Adipose tissue (tissue), 3 donors: Measurements from ENCODE around the gene AGFG2. TPM values are rescaled to one million over a fixed set of nuclear protein-coding genes. Genes with fewer than 3 reads are reported as not detected.

Experiments used
- polyA plus RNA-seq, 3 donors: library from polyadenylated mRNA; stranded (reverse); fragments of 200-250 nt; gene quantifications; one replicate each; pipeline ENCODE4 v1.2.3, GENCODE V29; 2013
- donor health status: healthy with polysubstance abuse.
- donor health status: Bipolar disorder and iron deficiency.
- donor health status: healthy.

The AGFG2 gene
- polyA plus RNA-seq, 3 donors = 10.4 to 21.8 (median 16.6) TPM

Other genes starting within 250 kb of the AGFG2 start
- gene SPDYE3, start 231.5 kb upstream of the AGFG2 start, polyA plus RNA-seq = under 1 TPM in 2 of 3 donors, not detected in 1; 0.05 to 0.15 TPM
- gene PILRB, start 181.1 kb upstream of the AGFG2 start, polyA plus RNA-seq = 10 to 100 TPM; 41.1 to 59.0 (median 43.2) TPM
- gene PILRA, start 165.7 kb upstream of the AGFG2 start, polyA plus RNA-seq = 10 to 100 TPM in 2 of 3 donors, 1 to 10 TPM in 1; 2.0 to 18.1 (median 12.8) TPM
- gene ZCWPW1, start 110.5 kb upstream of the AGFG2 start, polyA plus RNA-seq = 1 to 10 TPM; 3.5 to 9.6 (median 5.5) TPM
- gene MEPCE, start 109.4 kb upstream of the AGFG2 start, polyA plus RNA-seq = 10 to 100 TPM; 12.9 to 33.4 (median 20.5) TPM
- 10 to 100 TPM; 14.2 to 24.4 (median 21.1) TPM for gene PPP1R35, start 102.7 kb upstream of the AGFG2 start, polyA plus RNA-seq
- under 1 TPM in 2 of 3 donors, not detected in 1; 0.13 to 0.28 TPM for gene SPACDR, start 74.9 kb upstream of the AGFG2 start, polyA plus RNA-seq
- gene TSC22D4, start 60.0 kb upstream of the AGFG2 start, polyA plus RNA-seq = 10 to 100 TPM; 20.6 to 49.0 (median 27.0) TPM
- 1 to 10 TPM in 1 of 3 donors, under 1 TPM in 2; 0.68 to 1.8 (median 0.83) TPM for gene NYAP1, start 55.3 kb upstream of the AGFG2 start, polyA plus RNA-seq
- 1 to 10 TPM; 2.5 to 4.3 (median 2.9) TPM for gene SAP25, start 34.7 kb downstream of the AGFG2 start, polyA plus RNA-seq
- 10 to 100 TPM; 23.5 to 37.1 (median 33.4) TPM for gene LRCH4, start 46.9 kb downstream of the AGFG2 start, polyA plus RNA-seq
- gene FBXO24, start 47.1 kb downstream of the AGFG2 start, polyA plus RNA-seq = under 1 TPM; 0.16 to 0.52 (median 0.45) TPM
- gene PCOLCE, start 63.2 kb downstream of the AGFG2 start, polyA plus RNA-seq = 10 to 100 TPM; 21.8 to 89.5 (median 80.4) TPM
- 10 to 100 TPM; 13.1 to 25.6 (median 17.9) TPM for gene MOSPD3, start 73.3 kb downstream of the AGFG2 start, polyA plus RNA-seq
- gene TFR2, start 102.3 kb downstream of the AGFG2 start, polyA plus RNA-seq = 1 to 10 TPM in 1 of 3 donors, under 1 TPM in 2; 0.22 to 1.5 (median 0.48) TPM
- under 1 TPM in 2 of 3 donors, not detected in 1; 0.09 to 0.53 TPM for gene ACTL6B, start 117.2 kb downstream of the AGFG2 start, polyA plus RNA-seq
- gene GNB2, start 134.5 kb downstream of the AGFG2 start, polyA plus RNA-seq = 100 to 1,000 TPM; 156 to 286 (median 227) TPM
- gene GIGYF1, start 155.0 kb downstream of the AGFG2 start, polyA plus RNA-seq = 10 to 100 TPM; 17.3 to 35.3 (median 19.1) TPM
- 10 to 100 TPM; 25.2 to 31.3 (median 27.4) TPM for gene POP7, start 166.9 kb downstream of the AGFG2 start, polyA plus RNA-seq
- 1 to 10 TPM in 1 of 3 donors, under 1 TPM in 1, not detected in 1; 0.06 to 4.4 TPM for gene EPO, start 181.3 kb downstream of the AGFG2 start, polyA plus RNA-seq
- gene ZAN, start 194.4 kb downstream of the AGFG2 start, polyA plus RNA-seq = under 1 TPM in 1 of 3 donors, not detected in 2; 0.02 TPM